ENCODE results near the gene CMC1. TPM values are rescaled to one million over a fixed set of nuclear protein-coding genes. Genes with fewer than 3 reads are reported as not detected.

Gene CMC1
- total RNA-seq, 1 experiment from 2014 or later, result 16.5 TPM

DNA sequence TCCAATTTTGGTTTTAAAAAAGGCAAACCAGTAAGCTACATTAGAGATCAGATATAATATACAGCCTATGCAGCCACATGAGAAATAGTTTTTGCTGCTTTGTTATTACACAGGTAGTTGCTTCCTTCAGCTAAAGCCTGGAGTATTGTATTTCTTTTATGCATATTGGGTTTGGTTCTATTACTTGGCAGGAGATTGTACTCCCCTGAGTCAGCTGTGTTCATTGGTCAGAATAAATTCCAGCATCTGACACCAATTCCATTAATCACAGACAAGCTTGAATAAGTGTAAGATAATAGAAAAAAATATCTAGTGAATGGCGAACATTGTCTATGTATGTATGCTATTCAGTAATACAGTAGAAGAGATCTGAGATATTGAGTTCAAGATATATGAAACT, 81.0 kb downstream of the CMC1 start:
- Histone ChIP-seq H3K14ac (ENCODE audit: insufficient read depth, low read length) (no peak overlapping the region), H2BK15ac (ENCODE audit: low read depth, low read length) (no peak overlapping the region), H2BK120ac (ENCODE audit: low read depth, low read length, poor library complexity, severe bottlenecking) (no peak overlapping the region), H4K5ac (ENCODE audit: insufficient read length, low read depth, low read length) (no peak overlapping the region), H3K56ac (ENCODE audit: insufficient read length, low read depth, low read length) (no peak overlapping the region), H3K4me1 (ENCODE audit: insufficient read depth, low read length) (no peaks in the 10 kb centered on the region), H3K27ac (ENCODE audit: insufficient read length, low read depth, low read length) (no peak overlapping the region), H2AFZ (ENCODE audit: low read length) (no peak overlapping the region), H2BK5ac (ENCODE audit: insufficient read length, low read length) (no peak overlapping the region), H3K23ac (ENCODE audit: insufficient read length, low read depth, low read length) (no peak overlapping the region), H3K79me1 (ENCODE audit: insufficient read depth, low read depth, low read length, poor library complexity, severe bottlenecking) (no peaks in the 10 kb centered on the region), H4K8ac (replicated peaks; ENCODE audit: insufficient read length, low read depth, low read length) (no peak overlapping the region), H3K27me3 (ENCODE audit: insufficient read depth, low read length) (no peaks in the 10 kb centered on the region), H4K91ac (ENCODE audit: insufficient read length, low read depth, low read length) (no peak overlapping the region), H3K18ac (ENCODE audit: insufficient read length, low read depth, low read length) (no peak overlapping the region), H3T11ph (ENCODE audit: low read length) (no peak overlapping the region), H2BK12ac (ENCODE audit: insufficient read length, low read depth, low read length) (no peak overlapping the region), H3K79me2 (ENCODE audit: insufficient read depth, low read length) (no peaks in the 10 kb centered on the region), H3K9me3 (ENCODE audit: control insufficient read depth, low read depth, low read length) (no peaks in the 10 kb centered on the region), H3K9ac (ENCODE audit: extremely low read depth, insufficient read length, low read length) (no peak overlapping the region), H2AK5ac (ENCODE audit: insufficient read length, low read length) (no peak overlapping the region), H3K23me2 (ENCODE audit: insufficient read length, low read depth, low read length, poor library complexity, severe bottlenecking) (no peaks in the 10 kb centered on the region), H3K4me2 (ENCODE audit: insufficient read depth, insufficient read length, low read length) (no peak overlapping the region), H3K4ac (ENCODE audit: low read depth, low read length) (no peak overlapping the region), H2BK20ac (ENCODE audit: low read depth, low read length, poor library complexity, severe bottlenecking) (no peak overlapping the region), H4K20me1 (ENCODE audit: control insufficient read depth, insufficient read depth, insufficient read length) (no peaks in the 10 kb centered on the region)
- Mint-ChIP-seq H3K4me1 (peaks cover 7 to 9% of the 10 kb centered on the region in 2 experiments; a peak in 3 of 4 replicates), H3K4me3 (no peak overlapping the region), H3K9me3 (no peaks in the 10 kb centered on the region), H3K27ac (no peak overlapping the region), H3K27me3 (ENCODE audit: low read depth) (no peaks in the 10 kb centered on the region), H3K36me3 (ENCODE audit: insufficient read depth in 1 of 3, low read depth in 3 of 3) (peaks cover 0 to 22% (median 20%) of the 10 kb centered on the region in 3 experiments; a peak in 4 of 7 replicates)
- TF ChIP-seq, protein P1, sequence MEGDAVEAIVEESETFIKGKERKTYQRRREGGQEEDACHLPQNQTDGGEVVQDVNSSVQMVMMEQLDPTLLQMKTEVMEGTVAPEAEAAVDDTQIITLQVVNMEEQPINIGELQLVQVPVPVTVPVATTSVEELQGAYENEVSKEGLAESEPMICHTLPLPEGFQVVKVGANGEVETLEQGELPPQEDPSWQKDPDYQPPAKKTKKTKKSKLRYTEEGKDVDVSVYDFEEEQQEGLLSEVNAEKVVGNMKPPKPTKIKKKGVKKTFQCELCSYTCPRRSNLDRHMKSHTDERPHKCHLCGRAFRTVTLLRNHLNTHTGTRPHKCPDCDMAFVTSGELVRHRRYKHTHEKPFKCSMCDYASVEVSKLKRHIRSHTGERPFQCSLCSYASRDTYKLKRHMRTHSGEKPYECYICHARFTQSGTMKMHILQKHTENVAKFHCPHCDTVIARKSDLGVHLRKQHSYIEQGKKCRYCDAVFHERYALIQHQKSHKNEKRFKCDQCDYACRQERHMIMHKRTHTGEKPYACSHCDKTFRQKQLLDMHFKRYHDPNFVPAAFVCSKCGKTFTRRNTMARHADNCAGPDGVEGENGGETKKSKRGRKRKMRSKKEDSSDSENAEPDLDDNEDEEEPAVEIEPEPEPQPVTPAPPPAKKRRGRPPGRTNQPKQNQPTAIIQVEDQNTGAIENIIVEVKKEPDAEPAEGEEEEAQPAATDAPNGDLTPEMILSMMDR (conservative IDR thresholded peaks at IDR 0.05), result no peak
- no CpG with 5 or more reads among the region's 1 CpG for WGBS (ENCODE audit: extremely low coverage, insufficient read length, low lambda C conversion rate)
- no peak for DNase-seq

Data from H9 (cell line).